Measurements from ENCODE around the gene SH3PXD2B.
A peak's percentile ranks its signal among the peaks of the same experiment; 100 is the strongest.

SH3PXD2B gene

DNA sequence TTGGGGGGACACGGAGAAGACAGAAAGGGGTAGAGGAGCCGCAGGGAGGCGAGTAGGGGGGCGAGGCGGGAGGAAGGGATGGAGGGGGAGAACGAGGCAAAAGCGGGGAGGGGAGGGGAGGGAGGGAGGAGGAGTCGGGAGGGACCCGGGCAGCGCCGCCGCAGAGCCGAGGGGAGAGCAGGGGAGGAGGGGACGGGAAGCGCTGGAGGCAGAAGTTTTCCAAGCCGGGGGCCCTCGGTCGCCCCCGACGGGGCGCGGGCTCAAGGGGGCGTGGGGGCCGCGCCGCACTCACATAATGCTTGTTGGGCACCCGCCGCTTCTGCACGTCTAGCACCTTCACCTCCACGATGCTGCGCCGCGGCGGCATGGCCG, 353 bp downstream of the SH3PXD2B start:
- H3K27me3 ChIP-seq (ENCODE audit: control insufficient read depth, low read length) = peaks cover 37% of the 10 kb centered on the region
- no peaks in the 10 kb centered on the region for H4K20me1 ChIP-seq (ENCODE audit: control insufficient read depth, insufficient read depth, low read depth, low read length)
- H3K27ac ChIP-seq (ENCODE audit: low read depth, low read length) = no peak overlapping the region
- no peaks in the 10 kb centered on the region for H3K79me2 ChIP-seq (ENCODE audit: control insufficient read depth, low read length)
- peaks cover 3% of the 10 kb centered on the region; the same call in 1 of the 2 replicates for H3K4me1 ChIP-seq (ENCODE audit: control insufficient read depth, low read length)
- H3K36me3 ChIP-seq (ENCODE audit: control insufficient read depth, low read length) = no peaks in the 10 kb centered on the region
- H3K4me3 ChIP-seq (ENCODE audit: low read length) = peak overlapping the region; percentile 57
- H3F3A ChIP-seq (ENCODE audit: control insufficient read depth, insufficient read depth) = no peaks in the 10 kb centered on the region; the same call in 1 of the 2 replicates
- H3K4me2 ChIP-seq (ENCODE audit: low read length) = peak overlapping the region; percentile 61
- no peaks in the 10 kb centered on the region for H3K9me2 ChIP-seq (replicated peaks; ENCODE audit: control insufficient read depth, low read length)
- TF ChIP-seq CTCF (IDR thresholded peaks at IDR 0.05; ENCODE audit: low read depth, low read length, poor library complexity, severe bottlenecking) = no peak
- no peak for TF ChIP-seq EZH2phosphoT487 (IDR thresholded peaks at IDR 0.05; ENCODE audit: borderline replicate concordance, low read length)
- H3K9me3 ChIP-seq (ENCODE audit: control insufficient read depth, insufficient read depth, low read length) = no peaks in the 10 kb centered on the region

- Histone ChIP-seq H3K4me3 (ENCODE audit: low read length) (peak overlapping the region; percentile 57), H3K27ac (ENCODE audit: low read depth, low read length) (no peak overlapping the region)
These were observed 929 bp downstream of the SH3PXD2B start for GRCh38 chr5:172453206-172453985.

GRCh38 chr5:172452398-172453205, 1.7 kb downstream of the SH3PXD2B start:
- H3K79me2 ChIP-seq (ENCODE audit: control insufficient read depth, low read length) = no peaks in the 10 kb centered on the region
- H3K27me3 ChIP-seq (ENCODE audit: control insufficient read depth, low read length) = peaks cover 37% of the 10 kb centered on the region
- no peak overlapping the region for H3K27ac ChIP-seq (ENCODE audit: low read depth, low read length)
- no peaks in the 10 kb centered on the region; the same call in 1 of the 2 replicates for H3F3A ChIP-seq (ENCODE audit: control insufficient read depth, insufficient read depth)
- TF ChIP-seq EZH2phosphoT487 (IDR thresholded peaks at IDR 0.05; ENCODE audit: borderline replicate concordance, low read length) (no peak), CTCF (IDR thresholded peaks at IDR 0.05; ENCODE audit: low read depth, low read length, poor library complexity, severe bottlenecking) (no peak)
- H4K20me1 ChIP-seq (ENCODE audit: control insufficient read depth, insufficient read depth, low read depth, low read length) = no peaks in the 10 kb centered on the region
- no peaks in the 10 kb centered on the region for H3K9me3 ChIP-seq (ENCODE audit: control insufficient read depth, insufficient read depth, low read length)
- H3K4me1 ChIP-seq (ENCODE audit: control insufficient read depth, low read length) = peaks cover 3% of the 10 kb centered on the region; the same call in 1 of the 2 replicates
- no peak overlapping the region for H3K4me2 ChIP-seq (ENCODE audit: low read length)
- no peaks in the 10 kb centered on the region for H3K36me3 ChIP-seq (ENCODE audit: control insufficient read depth, low read length)
- no peak overlapping the region for H3K4me3 ChIP-seq (ENCODE audit: low read length)
- no peaks in the 10 kb centered on the region for H3K9me2 ChIP-seq (replicated peaks; ENCODE audit: control insufficient read depth, low read length)

More at GRCh38 chr5:172453206-172453985, 929 bp downstream of the SH3PXD2B start:
- no peaks in the 10 kb centered on the region for H3K9me2 ChIP-seq (replicated peaks; ENCODE audit: control insufficient read depth, low read length)
- peak overlapping the region; percentile 61 for H3K4me2 ChIP-seq (ENCODE audit: low read length)
- H3K9me3 ChIP-seq (ENCODE audit: control insufficient read depth, insufficient read depth, low read length) = no peaks in the 10 kb centered on the region
- peaks cover 37% of the 10 kb centered on the region for H3K27me3 ChIP-seq (ENCODE audit: control insufficient read depth, low read length)
- peak; percentile 39 for TF ChIP-seq CTCF (IDR thresholded peaks at IDR 0.05; ENCODE audit: low read depth, low read length, poor library complexity, severe bottlenecking)
- no peak for TF ChIP-seq EZH2phosphoT487 (IDR thresholded peaks at IDR 0.05; ENCODE audit: borderline replicate concordance, low read length)
- no peaks in the 10 kb centered on the region for H3K36me3 ChIP-seq (ENCODE audit: control insufficient read depth, low read length)
- no peaks in the 10 kb centered on the region for H4K20me1 ChIP-seq (ENCODE audit: control insufficient read depth, insufficient read depth, low read depth, low read length)
- H3F3A ChIP-seq (ENCODE audit: control insufficient read depth, insufficient read depth) = no peaks in the 10 kb centered on the region; the same call in 1 of the 2 replicates
- no peaks in the 10 kb centered on the region for H3K79me2 ChIP-seq (ENCODE audit: control insufficient read depth, low read length)
- H3K4me1 ChIP-seq (ENCODE audit: control insufficient read depth, low read length) = peaks cover 3% of the 10 kb centered on the region; the same call in 1 of the 2 replicates
